Karpas-422 (cell line): Measurements from ENCODE around the gene SLC25A21. TPM values are rescaled to one million over a fixed set of nuclear protein-coding genes. Genes with fewer than 3 reads are reported as not detected.
"Not testable (repeated sequence)": the region's sequence is repeated elsewhere in the genome, so short reads cannot be mapped to it uniquely, and the experiment has no call there.

Experiments
- DNase-seq: peaks from one replicate; pipeline ENCODE4 v3.0.0-alpha.2; 2015
- H2AFZ ChIP-seq: fragments of 200-600 bp; sonication (generic); 2 replicates; pipeline ENCODE4 v1.6.1; 2014; ENCODE audit warnings: antibody characterized with exemption, low read length, mixed read lengths
- H3K27ac ChIP-seq: fragments of 200-600 bp; sonication (generic); 2 replicates; pipeline ENCODE4 v1.5.1; 2014; ENCODE audit warnings: mild to moderate bottlenecking, low read length, moderate library complexity
- H3K27me3 ChIP-seq: fragments of 200-600 bp; sonication (generic); 2 replicates; pipeline ENCODE4 v1.6.1; 2014; ENCODE audit warnings: low read length, mixed read lengths
- H3K36me3 ChIP-seq: fragments of 200-600 bp; sonication (generic); 2 replicates; pipeline ENCODE4 v1.6.1; 2014; ENCODE audit warnings: low read length, mixed read lengths; ENCODE audit not compliant: insufficient read depth
- H3K4me1 ChIP-seq: fragments of 200-600 bp; sonication (generic); 2 replicates; pipeline ENCODE4 v1.6.1; 2014; ENCODE audit warnings: mild to moderate bottlenecking, low read length, mixed read lengths
- H3K4me2 ChIP-seq: fragments of 200-600 bp; sonication (generic); 2 replicates; pipeline ENCODE4 v1.6.1; 2014; ENCODE audit warnings: low read length, low read depth, mild to moderate bottlenecking; ENCODE audit not compliant: poor library complexity, severe bottlenecking
- H3K4me3 ChIP-seq: fragments of 200-600 bp; sonication (generic); 2 replicates; pipeline ENCODE4 v1.5.1; 2014; ENCODE audit warnings: mild to moderate bottlenecking, antibody characterized with exemption, low read length, mixed read lengths
- H3K79me2 ChIP-seq: fragments of 200-600 bp; sonication (generic); 2 replicates; pipeline ENCODE4 v1.6.1; 2014; ENCODE audit warnings: mild to moderate bottlenecking, low read length, mixed read lengths
- H3K9ac ChIP-seq: fragments of 200-600 bp; sonication (generic); 2 replicates; pipeline ENCODE4 v1.6.0; 2014; ENCODE audit warnings: low read length
- H3K9me2 ChIP-seq: fragments of 200-600 bp; sonication (generic), shearing (Covaris generic); replicated peaks from 2 replicates; pipeline ENCODE4 v1.6.0; 2014; ENCODE audit warnings: mild to moderate bottlenecking, low read length, moderate library complexity; ENCODE audit not compliant: insufficient read depth
- H3K9me3 ChIP-seq: fragments of 300-700, 200-600 bp; sonication (generic); 2 replicates; pipeline ENCODE4 v1.6.1; 2014; ENCODE audit warnings: low read length, mixed read lengths
- H4K20me1 ChIP-seq: fragments of 200-600 bp; sonication (generic); 2 replicates; pipeline ENCODE4 v1.6.1; 2014; ENCODE audit warnings: mild to moderate bottlenecking, antibody characterized with exemption, low read length, low read depth; ENCODE audit not compliant: insufficient read depth
- total RNA-seq: library from RNA; depleted of rRNA; stranded (reverse); fragments of >200 nt; shearing (Covaris generic); gene quantifications from 2 replicates; pipeline ENCODE4 v1.2.3, GENCODE V29; 2014; ENCODE audit warnings: low replicate concordance

The SLC25A21 gene
- total RNA-seq, 1 experiment from 2014 or later = 1.5 TPM

DNA sequence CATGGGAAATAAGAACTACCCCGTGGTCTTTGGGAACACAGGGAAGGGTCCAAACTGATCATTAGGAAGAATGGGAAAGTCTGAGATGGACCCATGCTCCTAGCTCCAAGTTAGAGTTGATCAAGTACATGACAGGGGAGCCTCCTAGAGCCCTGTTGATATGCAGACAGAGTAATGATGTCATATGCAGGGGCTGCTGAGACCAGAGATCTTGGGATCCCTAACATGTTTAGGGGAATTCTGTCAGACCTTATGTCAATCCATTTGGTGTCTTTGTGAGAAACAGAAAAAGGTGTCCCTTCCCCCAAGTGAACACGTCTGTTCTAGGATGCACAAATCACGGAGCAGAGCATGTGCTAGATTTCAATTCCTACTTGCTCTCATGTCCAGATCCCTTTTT, 6.6 kb downstream of the SLC25A21 start:
- no peak overlapping the region for H3K9ac ChIP-seq

DNA sequence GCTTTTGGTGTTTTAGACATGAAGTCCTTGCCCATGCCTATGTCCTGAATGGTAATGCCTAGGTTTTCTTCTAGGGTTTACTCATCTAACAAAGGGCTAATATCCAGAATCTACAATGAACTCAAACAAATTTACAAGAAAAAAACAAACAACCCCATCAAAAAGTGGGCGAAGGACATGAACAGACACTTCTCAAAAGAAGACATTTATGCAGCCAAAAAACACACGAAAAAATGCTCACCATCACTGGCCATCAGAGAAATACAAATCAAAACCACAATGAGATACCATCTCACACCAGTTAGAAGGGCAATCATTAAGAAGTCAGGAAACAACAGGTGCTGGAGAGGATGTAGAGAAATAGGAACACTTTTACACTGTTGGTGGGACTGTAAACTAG, 10.1 kb downstream of the SLC25A21 start:
- H3K9me3 ChIP-seq, H3K9me2 ChIP-seq, DNase-seq, H3K4me3 ChIP-seq, H3K4me2 ChIP-seq, H2AFZ ChIP-seq, H3K27me3 ChIP-seq, H4K20me1 ChIP-seq, H3K36me3 ChIP-seq, H3K79me2 ChIP-seq, H3K9ac ChIP-seq, H3K4me1 ChIP-seq, H3K27ac ChIP-seq: not testable (repeated sequence)

More for the DNA sequence above, 6.6 kb downstream of the SLC25A21 start:
- H3K4me2 ChIP-seq = no peak overlapping the region
- no peak overlapping the region for H3K27ac ChIP-seq
- H4K20me1 ChIP-seq = no peaks in the 10 kb centered on the region
- no peak overlapping the region for H3K4me3 ChIP-seq
- no peaks in the 10 kb centered on the region for H3K27me3 ChIP-seq
- no peaks in the 10 kb centered on the region for H3K9me2 ChIP-seq
- no peaks in the 10 kb centered on the region for H3K79me2 ChIP-seq
- no peaks in the 10 kb centered on the region for H3K36me3 ChIP-seq
- no peak for DNase-seq
- H3K4me1 ChIP-seq = no peaks in the 10 kb centered on the region
- no peaks in the 10 kb centered on the region for H3K9me3 ChIP-seq
- H2AFZ ChIP-seq = no peak overlapping the region

DNA sequence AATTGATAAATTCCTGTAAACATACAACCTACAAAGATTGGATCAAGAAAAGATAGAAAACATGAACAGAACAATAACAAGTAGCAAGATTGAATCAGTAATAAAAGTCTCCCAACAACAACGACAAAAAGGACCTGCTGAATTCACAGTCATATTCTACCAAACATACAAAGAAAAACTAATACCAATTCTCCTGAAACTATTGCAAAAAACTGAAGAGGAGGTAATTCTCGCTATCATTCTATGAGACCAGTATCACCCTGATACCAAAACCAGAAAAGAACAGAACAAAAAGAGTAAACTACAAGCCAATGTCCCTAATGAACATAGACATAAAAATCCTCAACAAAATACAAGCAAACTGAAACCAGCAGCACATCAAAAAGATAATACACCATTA, 14.4 kb downstream of the SLC25A21 start:
- Histone ChIP-seq H3K79me2 (no peaks in the 10 kb centered on the region), H3K9ac (no peak overlapping the region), H3K4me3 (no peak overlapping the region), H4K20me1 (no peaks in the 10 kb centered on the region), H2AFZ (no peak overlapping the region), H3K4me2 (no peak overlapping the region), H3K27ac (no peak overlapping the region), H3K36me3 (no peaks in the 10 kb centered on the region), H3K9me3 (0 out of 2 replicates have a peak, but pooled peaks cover 3% of the 10 kb centered on the region), H3K27me3 (no peaks in the 10 kb centered on the region), H3K9me2 (no peaks in the 10 kb centered on the region), H3K4me1 (no peaks in the 10 kb centered on the region)
- no peak for DNase-seq

DNA sequence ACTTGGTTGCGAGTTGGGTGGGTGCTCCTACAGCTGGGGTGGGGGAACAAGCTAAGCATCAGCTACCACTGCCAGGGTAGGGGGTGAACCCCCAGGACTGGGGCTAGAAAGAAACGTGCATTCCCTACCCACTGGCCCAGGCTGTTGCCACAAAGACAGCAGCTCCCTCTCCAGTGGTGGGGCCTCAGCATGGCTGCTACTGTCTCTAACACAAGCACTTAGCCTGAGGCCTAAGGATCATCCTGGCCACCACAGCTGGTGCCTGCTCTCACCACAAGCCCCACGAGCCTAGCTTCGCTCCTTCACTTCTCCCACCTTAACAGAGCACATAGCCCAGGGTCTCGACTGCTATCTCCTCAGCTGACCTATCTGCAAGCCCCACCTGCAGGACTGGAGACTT, 18.9 kb downstream of the SLC25A21 start:
- Histone ChIP-seq H3K79me2 (no peaks in the 10 kb centered on the region), H3K27ac (no peak overlapping the region), H3K9me2 (no peaks in the 10 kb centered on the region), H3K4me2 (no peak overlapping the region), H2AFZ (no peak overlapping the region), H3K4me1 (no peaks in the 10 kb centered on the region), H3K27me3 (no peaks in the 10 kb centered on the region), H3K9me3 (0 out of 2 replicates have a peak, but pooled peaks cover 3% of the 10 kb centered on the region), H3K36me3 (no peaks in the 10 kb centered on the region), H4K20me1 (no peaks in the 10 kb centered on the region), H3K9ac (no peak overlapping the region), H3K4me3 (no peak overlapping the region)
- no peak for DNase-seq

DNA sequence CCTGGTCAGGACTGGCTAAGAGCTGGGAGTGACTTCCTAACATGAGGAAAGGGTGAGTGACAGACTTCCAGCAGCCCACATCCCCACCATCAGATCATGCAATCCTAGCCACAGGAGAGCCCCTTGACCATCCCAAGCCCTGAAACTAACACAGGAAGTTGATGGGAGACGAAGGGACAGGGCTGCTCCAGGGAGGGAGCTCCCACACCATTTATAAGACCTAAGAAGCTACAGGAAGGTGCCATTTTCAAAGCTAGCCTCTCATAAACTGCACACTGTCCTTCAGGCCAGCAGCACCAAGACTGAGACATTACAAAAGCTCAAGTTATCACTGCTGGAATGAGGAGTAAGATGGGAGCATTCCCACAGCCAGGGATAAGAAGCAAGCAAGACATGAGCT, 19.4 kb downstream of the SLC25A21 start:
- no peak overlapping the region for H2AFZ ChIP-seq

DNA sequence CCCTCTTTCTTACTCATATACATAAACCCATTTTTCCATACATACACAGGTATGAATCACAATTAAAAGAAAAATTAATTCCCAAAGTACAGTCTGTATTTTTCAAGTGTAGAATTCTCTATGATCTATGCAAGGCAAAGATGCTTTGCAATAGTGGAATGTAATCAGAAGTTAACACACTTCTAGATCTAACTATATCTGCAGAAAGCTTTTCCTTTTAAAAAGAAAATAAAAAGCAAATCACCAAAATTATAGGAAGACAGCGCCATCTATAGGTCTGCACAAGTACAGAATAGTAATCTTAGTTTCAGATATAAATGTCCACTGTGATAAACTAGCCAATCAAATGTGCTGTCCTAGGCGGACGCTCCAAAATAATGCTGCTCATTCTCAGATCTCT, 22.0 kb downstream of the SLC25A21 start:
- no peak overlapping the region for H3K9ac ChIP-seq
- H3K4me3 ChIP-seq = no peak overlapping the region
- H4K20me1 ChIP-seq = no peaks in the 10 kb centered on the region
- DNase-seq = peak; percentile 85
- no peaks in the 10 kb centered on the region for H3K79me2 ChIP-seq
- H3K4me1 ChIP-seq = peaks cover 9% of the 10 kb centered on the region
- H3K36me3 ChIP-seq = no peaks in the 10 kb centered on the region
- H2AFZ ChIP-seq = no peak overlapping the region
- no peaks in the 10 kb centered on the region for H3K27me3 ChIP-seq
- peak overlapping the region; percentile 14 for H3K4me2 ChIP-seq
- H3K9me2 ChIP-seq = no peaks in the 10 kb centered on the region
- no peak overlapping the region for H3K27ac ChIP-seq
- H3K9me3 ChIP-seq = 0 out of 2 replicates have a peak, but pooled peaks cover 3% of the 10 kb centered on the region

More for the DNA sequence above, 19.4 kb downstream of the SLC25A21 start:
- Histone ChIP-seq H4K20me1 (no peaks in the 10 kb centered on the region), H3K4me3 (no peak overlapping the region), H3K9ac (no peak overlapping the region), H3K4me1 (no peaks in the 10 kb centered on the region), H3K27me3 (no peaks in the 10 kb centered on the region), H3K9me2 (no peaks in the 10 kb centered on the region), H3K4me2 (no peak overlapping the region), H3K27ac (no peak overlapping the region), H3K9me3 (0 out of 2 replicates have a peak, but pooled peaks cover 3% of the 10 kb centered on the region), H3K36me3 (no peaks in the 10 kb centered on the region), H3K79me2 (no peaks in the 10 kb centered on the region)
- no peak for DNase-seq

DNA sequence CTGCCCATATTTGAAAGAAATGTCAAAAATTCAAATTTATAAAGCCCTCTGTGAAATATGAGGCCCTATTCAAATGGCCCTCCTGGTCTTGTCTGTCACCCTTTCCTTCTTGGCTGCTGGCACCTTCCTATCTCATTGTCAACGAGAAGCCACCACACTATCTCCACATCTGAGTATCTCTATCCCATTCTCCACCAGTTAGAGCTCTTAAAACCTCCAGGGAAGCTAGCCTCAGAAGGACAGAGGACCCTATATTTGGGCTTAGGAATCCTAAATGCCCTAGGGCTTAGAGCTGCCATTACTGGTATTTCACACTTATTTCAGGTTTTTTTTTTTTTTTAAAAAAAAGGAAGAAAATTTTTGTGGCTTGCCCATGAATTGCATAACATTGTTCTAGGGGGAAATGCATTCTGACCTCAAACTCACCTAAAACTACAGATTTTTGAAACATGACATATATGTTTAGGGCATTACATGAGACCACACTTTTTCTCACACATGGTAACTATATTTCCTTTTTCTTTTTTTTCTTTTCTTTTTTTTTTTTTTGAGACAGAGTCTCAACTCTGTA, 25.0 kb downstream of the SLC25A21 start:
- peak overlapping the region; percentile 21 for H3K4me2 ChIP-seq
- no peaks in the 10 kb centered on the region for H4K20me1 ChIP-seq
- DNase-seq = no peak
- H3K4me1 ChIP-seq = peaks cover 26% of the 10 kb centered on the region
- H3K4me3 ChIP-seq = no peak overlapping the region
- no peaks in the 10 kb centered on the region for H3K79me2 ChIP-seq
- H3K9ac ChIP-seq = no peak overlapping the region
- no peak overlapping the region for H2AFZ ChIP-seq
- H3K9me2 ChIP-seq = no peaks in the 10 kb centered on the region
- no peaks in the 10 kb centered on the region for H3K36me3 ChIP-seq
- H3K9me3 ChIP-seq = no peaks in the 10 kb centered on the region
- no peaks in the 10 kb centered on the region for H3K27me3 ChIP-seq
- no peak overlapping the region for H3K27ac ChIP-seq

DNA sequence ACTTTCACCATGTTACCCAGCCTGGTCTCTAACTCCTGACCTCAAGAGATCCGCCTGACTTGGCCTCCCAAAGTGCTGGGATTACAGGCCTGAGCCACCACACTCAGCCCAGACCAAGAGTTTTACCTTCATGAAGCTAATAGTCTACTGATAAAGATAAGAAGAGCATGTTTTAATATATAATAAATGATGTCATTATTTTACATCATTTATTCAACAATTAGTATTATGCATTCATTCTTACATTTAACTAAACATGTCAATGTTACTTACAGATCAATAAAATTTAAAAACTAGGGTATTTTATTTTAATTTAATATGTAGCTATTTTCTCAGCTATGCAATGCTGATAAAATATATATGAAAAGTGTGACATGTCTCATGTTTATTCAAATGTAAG, 26.0 kb downstream of the SLC25A21 start:
- peaks cover 29% of the 10 kb centered on the region for H3K4me1 ChIP-seq
- H3K27me3 ChIP-seq, DNase-seq, H3K9me3 ChIP-seq, H3K4me2 ChIP-seq, H3K79me2 ChIP-seq, H3K9me2 ChIP-seq, H3K9ac ChIP-seq, H2AFZ ChIP-seq, H3K27ac ChIP-seq, H4K20me1 ChIP-seq, H3K4me3 ChIP-seq, H3K36me3 ChIP-seq: not testable (repeated sequence)
